HepG2 (cell line): ENCODE results near the gene SESN2. TPM values are rescaled to one million over a fixed set of nuclear protein-coding genes. Genes with fewer than 3 reads are reported as not detected.

Source experiments
- ATF1 ChIP-seq: IDR thresholded peaks from 2 replicates; pipeline ENCODE4 v1.6.1; 2016; ENCODE audit warnings: mild to moderate bottlenecking, control low read depth
- CHD2 ChIP-seq: IDR thresholded peaks from 2 replicates; pipeline ENCODE4 v1.6.1; 2011; ENCODE audit warnings: low read depth, low read length, improper control_type of control experiment
- CREB1 ChIP-seq, 2 experiments: fragments of 450-650 bp in 1 of 2; IDR thresholded peaks; 2 replicates each; pipeline ENCODE4 v1.6.1; 2016 to 2017; ENCODE audit warnings: control low read depth in 1 of 2, mild to moderate bottlenecking in 1 of 2, missing compliant biosample characterization in 1 of 2, missing genetic modification characterization in 1 of 2
- FOXJ3 ChIP-seq: sonication (generic); formaldehyde crosslinking; IDR thresholded peaks from 2 replicates; pipeline ENCODE4 v1.4.0; 2020; ENCODE audit warnings: missing genetic modification reagents, mild to moderate bottlenecking, borderline replicate concordance
- FOXM1 ChIP-seq: sonication (generic); formaldehyde crosslinking; IDR thresholded peaks from 2 replicates; pipeline ENCODE4 v1.5.0; 2020; ENCODE audit warnings: missing genetic modification reagents
- HIVEP1 ChIP-seq: sonication (generic); formaldehyde crosslinking; IDR thresholded peaks from 2 replicates; pipeline ENCODE4 v1.4.0; 2020; ENCODE audit warnings: mild to moderate bottlenecking, missing genetic modification reagents
- HOXA7 ChIP-seq: sonication (generic); formaldehyde crosslinking; IDR thresholded peaks from 2 replicates; pipeline ENCODE4 v1.8.1; 2022; ENCODE audit warnings: mild to moderate bottlenecking, missing genetic modification reagents, moderate library complexity
- KLF16 ChIP-seq, 2 experiments: sonication (generic) in 1 of 2; formaldehyde crosslinking in 1 of 2; IDR thresholded peaks; 2 replicates each; pipeline versions ENCODE4 v1.6.1 to v1.8.0; 2016 to 2023; ENCODE audit warnings: missing genetic modification reagents in 2 of 2, missing compliant biosample characterization in 1 of 2
- NFYB ChIP-seq: sonication (generic); formaldehyde crosslinking; IDR thresholded peaks from 2 replicates; pipeline ENCODE4 v1.4.0; 2020; ENCODE audit warnings: missing genetic modification reagents
- POLR2AphosphoS5 ChIP-seq: IDR thresholded peaks from 2 replicates; pipeline ENCODE4 v1.6.1; 2012; ENCODE audit warnings: low read depth, low read length
- RELA ChIP-seq: sonication (generic); formaldehyde crosslinking; IDR thresholded peaks from 2 replicates; pipeline ENCODE4 v1.4.0; 2020; ENCODE audit warnings: missing genetic modification reagents
- SAFB2 ChIP-seq: sonication (generic); formaldehyde crosslinking; IDR thresholded peaks from 2 replicates; pipeline ENCODE4 v1.5.1; 2020; ENCODE audit warnings: missing genetic modification reagents, low read depth, mild to moderate bottlenecking, borderline replicate concordance
- SMARCC2 ChIP-seq: fragments of 450-650 bp; IDR thresholded peaks from 2 replicates; pipeline ENCODE4 v1.6.1; 2017; ENCODE audit warnings: antibody characterized with exemption, mild to moderate bottlenecking
- TBX3 ChIP-seq: fragments of 450-650 bp; IDR thresholded peaks from 2 replicates; pipeline ENCODE4 v1.6.1; 2017; ENCODE audit warnings: antibody characterized with exemption, mild to moderate bottlenecking, inconsistent platforms, borderline replicate concordance
- ZNF24 ChIP-seq: fragments of 450-650 bp; IDR thresholded peaks from 2 replicates; pipeline ENCODE4 v1.6.1; 2017; ENCODE audit warnings: antibody characterized with exemption, mild to moderate bottlenecking
- ZNF598 ChIP-seq: sonication (generic); formaldehyde crosslinking; IDR thresholded peaks from 2 replicates; pipeline ENCODE4 v1.5.1; 2020; ENCODE audit warnings: mild to moderate bottlenecking, missing genetic modification reagents, borderline replicate concordance
- ZNF616 ChIP-seq: sonication (generic); formaldehyde crosslinking; IDR thresholded peaks from 2 replicates; pipeline ENCODE4 v1.5.0; 2020; ENCODE audit warnings: low read depth, mild to moderate bottlenecking, missing genetic modification reagents
- ZNF674 ChIP-seq: sonication (generic); formaldehyde crosslinking; IDR thresholded peaks from 2 replicates; pipeline ENCODE4 v1.5.0; 2020; ENCODE audit warnings: low read depth, mild to moderate bottlenecking, missing genetic modification reagents
- ZNF83 ChIP-seq: sonication (generic); formaldehyde crosslinking; IDR thresholded peaks from 2 replicates; pipeline ENCODE4 v1.4.0; 2020; ENCODE audit warnings: missing genetic modification reagents, mild to moderate bottlenecking, borderline replicate concordance
- ZNF841 ChIP-seq: sonication (generic); formaldehyde crosslinking; IDR thresholded peaks from 2 replicates; pipeline ENCODE4 v1.8.1; 2023; ENCODE audit warnings: missing genetic modification reagents, borderline replicate concordance
- ZSCAN25 ChIP-seq: sonication (generic); formaldehyde crosslinking; IDR thresholded peaks from 2 replicates; pipeline ENCODE4 v1.8.0; 2022; ENCODE audit warnings: mild to moderate bottlenecking, missing genetic modification reagents
- ZSCAN30 ChIP-seq: sonication (generic); formaldehyde crosslinking; IDR thresholded peaks from 2 replicates; pipeline ENCODE4 v1.5.0; 2020; ENCODE audit warnings: mild to moderate bottlenecking, missing genetic modification reagents
- polyA plus RNA-seq, 8 experiments: library from polyadenylated mRNA; depleted of rRNA in 3 of 8; stranded (reverse) in 7 of 8; unstranded in 1 of 8; fragments of >200 nt; fragmentation: Illumina TruSeq in 4 of 8; extraction: Trizol in 4 of 8; gene quantifications; 2 replicates each; pipeline versions ENCODE4 v1.2.1 to v1.2.3, GENCODE V29; 2011 to 2016; ENCODE audit warnings: low read depth in 4 of 8, missing spikeins in 1 of 8, mixed read lengths in 1 of 8; ENCODE audit not compliant: insufficient read depth in 1 of 8
- total RNA-seq, 5 experiments: library from RNA; depleted of rRNA; stranded (reverse); fragments of >200 nt; fragmentation: Illumina TruSeq; extraction: Trizol; gene quantifications; 2 replicates each; pipeline ENCODE4 v1.2.3, GENCODE V29; 2016; ENCODE audit warnings: low read depth in 1 of 5
- TF ChIP-seq, protein P1 (sequence below): sonication (generic); formaldehyde crosslinking; IDR thresholded peaks from 2 replicates; pipeline ENCODE4 v1.4.0; 2020; ENCODE audit warnings: missing genetic modification reagents
- TF ChIP-seq, protein P2 (sequence below): sonication (generic); formaldehyde crosslinking; IDR thresholded peaks from 2 replicates; pipeline ENCODE4 v1.5.0; 2020; ENCODE audit warnings: missing genetic modification reagents
- TF ChIP-seq, protein P3 (sequence below): sonication (generic); formaldehyde crosslinking; IDR thresholded peaks from 2 replicates; pipeline ENCODE4 v1.5.0; 2020; ENCODE audit warnings: mild to moderate bottlenecking, missing genetic modification reagents, borderline replicate concordance

Gene SESN2
- total and polyA plus RNA-seq, 2 of the 13 experiments (the other 11 are each of a cell fraction or from before 2014, with no cell fraction given): 13.2 to 19.1 TPM

- TF ChIP-seq CHD2 (no peak), POLR2AphosphoS5 (peak; percentile 93), KLF16 (CRISPR knock-in tag; IDR thresholded peaks at IDR 0.05) (0 out of 4 replicates have a peak, but pooled peaks of 1 of the 2 experiments have one; percentile 47), ZNF598 (CRISPR knock-in tag) (peak; percentile 65; the same call in 1 of the 2 replicates), RELA (CRISPR knock-in tag) (no peak), CREB1 (IDR thresholded peaks at IDR 0.05) (peak; percentile 51; the same call in 1 of the 2 replicates), CREB1 (CRISPR knock-in tag; IDR thresholded peaks at IDR 0.05) (peak; percentile 81), ZNF841 (no peak), FOXM1 (CRISPR knock-in tag) (no peak), HIVEP1 (CRISPR knock-in tag) (no peak), NFYB (CRISPR knock-in tag) (peak; percentile 89), SAFB2 (CRISPR knock-in tag) (0 out of 2 replicates have a peak, but pooled peaks have one; percentile 16), FOXJ3 (CRISPR knock-in tag) (peak; percentile 37; the same call in 1 of the 2 replicates), HOXA7 (no peak), ZNF616 (CRISPR knock-in tag) (no peak), TBX3 (no peak), ZSCAN25 (CRISPR knock-in tag) (no peak), ZNF83 (CRISPR knock-in tag) (no peak), ZNF674 (CRISPR knock-in tag) (peak; percentile 85; the same call in 1 of the 2 replicates), ATF1 (peak; percentile 46; the same call in 1 of the 2 replicates), ZSCAN30 (CRISPR knock-in tag) (no peak), ZNF24 (no peak), SMARCC2 (no peak)
- TF ChIP-seq, protein P1, sequence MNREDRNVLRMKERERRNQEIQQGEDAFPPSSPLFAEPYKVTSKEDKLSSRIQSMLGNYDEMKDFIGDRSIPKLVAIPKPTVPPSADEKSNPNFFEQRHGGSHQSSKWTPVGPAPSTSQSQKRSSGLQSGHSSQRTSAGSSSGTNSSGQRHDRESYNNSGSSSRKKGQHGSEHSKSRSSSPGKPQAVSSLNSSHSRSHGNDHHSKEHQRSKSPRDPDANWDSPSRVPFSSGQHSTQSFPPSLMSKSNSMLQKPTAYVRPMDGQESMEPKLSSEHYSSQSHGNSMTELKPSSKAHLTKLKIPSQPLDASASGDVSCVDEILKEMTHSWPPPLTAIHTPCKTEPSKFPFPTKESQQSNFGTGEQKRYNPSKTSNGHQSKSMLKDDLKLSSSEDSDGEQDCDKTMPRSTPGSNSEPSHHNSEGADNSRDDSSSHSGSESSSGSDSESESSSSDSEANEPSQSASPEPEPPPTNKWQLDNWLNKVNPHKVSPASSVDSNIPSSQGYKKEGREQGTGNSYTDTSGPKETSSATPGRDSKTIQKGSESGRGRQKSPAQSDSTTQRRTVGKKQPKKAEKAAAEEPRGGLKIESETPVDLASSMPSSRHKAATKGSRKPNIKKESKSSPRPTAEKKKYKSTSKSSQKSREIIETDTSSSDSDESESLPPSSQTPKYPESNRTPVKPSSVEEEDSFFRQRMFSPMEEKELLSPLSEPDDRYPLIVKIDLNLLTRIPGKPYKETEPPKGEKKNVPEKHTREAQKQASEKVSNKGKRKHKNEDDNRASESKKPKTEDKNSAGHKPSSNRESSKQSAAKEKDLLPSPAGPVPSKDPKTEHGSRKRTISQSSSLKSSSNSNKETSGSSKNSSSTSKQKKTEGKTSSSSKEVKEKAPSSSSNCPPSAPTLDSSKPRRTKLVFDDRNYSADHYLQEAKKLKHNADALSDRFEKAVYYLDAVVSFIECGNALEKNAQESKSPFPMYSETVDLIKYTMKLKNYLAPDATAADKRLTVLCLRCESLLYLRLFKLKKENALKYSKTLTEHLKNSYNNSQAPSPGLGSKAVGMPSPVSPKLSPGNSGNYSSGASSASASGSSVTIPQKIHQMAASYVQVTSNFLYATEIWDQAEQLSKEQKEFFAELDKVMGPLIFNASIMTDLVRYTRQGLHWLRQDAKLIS (CRISPR knock-in tag): no peak
- TF ChIP-seq, protein P2, sequence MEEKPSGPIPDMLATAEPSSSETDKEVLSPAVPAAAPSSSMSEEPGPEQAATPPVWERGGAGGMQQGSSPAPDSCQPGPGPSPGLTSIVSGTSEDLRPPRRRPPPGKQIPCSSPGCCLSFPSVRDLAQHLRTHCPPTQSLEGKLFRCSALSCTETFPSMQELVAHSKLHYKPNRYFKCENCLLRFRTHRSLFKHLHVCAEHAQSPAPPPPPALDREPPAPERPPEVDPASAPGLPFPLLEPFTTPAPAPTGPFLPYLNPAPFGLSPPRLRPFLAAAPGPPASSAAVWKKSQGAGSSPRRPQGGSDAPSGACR (CRISPR knock-in tag): peak; percentile 66; the same call in 1 of the 2 replicates
- TF ChIP-seq, protein P3, sequence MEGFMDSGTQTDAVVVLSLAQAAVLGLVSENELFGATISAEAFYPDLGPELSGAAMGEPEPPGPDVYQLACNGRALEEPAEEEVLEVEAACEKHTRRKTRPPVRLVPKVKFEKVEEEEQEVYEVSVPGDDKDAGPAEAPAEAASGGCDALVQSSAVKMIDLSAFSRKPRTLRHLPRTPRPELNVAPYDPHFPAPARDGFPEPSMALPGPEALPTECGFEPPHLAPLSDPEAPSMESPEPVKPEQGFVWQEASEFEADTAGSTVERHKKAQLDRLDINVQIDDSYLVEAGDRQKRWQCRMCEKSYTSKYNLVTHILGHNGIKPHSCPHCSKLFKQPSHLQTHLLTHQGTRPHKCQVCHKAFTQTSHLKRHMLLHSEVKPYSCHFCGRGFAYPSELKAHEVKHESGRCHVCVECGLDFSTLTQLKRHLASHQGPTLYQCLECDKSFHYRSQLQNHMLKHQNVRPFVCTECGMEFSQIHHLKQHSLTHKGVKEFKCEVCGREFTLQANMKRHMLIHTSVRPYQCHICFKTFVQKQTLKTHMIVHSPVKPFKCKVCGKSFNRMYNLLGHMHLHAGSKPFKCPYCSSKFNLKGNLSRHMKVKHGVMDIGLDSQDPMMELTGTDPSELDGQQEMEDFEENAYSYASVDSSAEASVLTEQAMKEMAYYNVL (CRISPR knock-in tag): no peak; the same call in 1 of the 2 replicates
Observed at GRCh38 chr1:28259252-28259933, at the start of gene SESN2 (continued).
